Measurements from ENCODE around the gene EBF3.

Gene EBF3

GRCh38 chr10:129970465-129971364 lies 6.6 kb upstream of the EBF3 start:
- no peak for DNase-seq (ENCODE audit: low read depth in 2 of 2)

GRCh38 chr10:129969911-129970464 lies 5.9 kb upstream of the EBF3 start:
- DNase-seq (ENCODE audit: low read depth in 2 of 2) = no peak

DNA sequence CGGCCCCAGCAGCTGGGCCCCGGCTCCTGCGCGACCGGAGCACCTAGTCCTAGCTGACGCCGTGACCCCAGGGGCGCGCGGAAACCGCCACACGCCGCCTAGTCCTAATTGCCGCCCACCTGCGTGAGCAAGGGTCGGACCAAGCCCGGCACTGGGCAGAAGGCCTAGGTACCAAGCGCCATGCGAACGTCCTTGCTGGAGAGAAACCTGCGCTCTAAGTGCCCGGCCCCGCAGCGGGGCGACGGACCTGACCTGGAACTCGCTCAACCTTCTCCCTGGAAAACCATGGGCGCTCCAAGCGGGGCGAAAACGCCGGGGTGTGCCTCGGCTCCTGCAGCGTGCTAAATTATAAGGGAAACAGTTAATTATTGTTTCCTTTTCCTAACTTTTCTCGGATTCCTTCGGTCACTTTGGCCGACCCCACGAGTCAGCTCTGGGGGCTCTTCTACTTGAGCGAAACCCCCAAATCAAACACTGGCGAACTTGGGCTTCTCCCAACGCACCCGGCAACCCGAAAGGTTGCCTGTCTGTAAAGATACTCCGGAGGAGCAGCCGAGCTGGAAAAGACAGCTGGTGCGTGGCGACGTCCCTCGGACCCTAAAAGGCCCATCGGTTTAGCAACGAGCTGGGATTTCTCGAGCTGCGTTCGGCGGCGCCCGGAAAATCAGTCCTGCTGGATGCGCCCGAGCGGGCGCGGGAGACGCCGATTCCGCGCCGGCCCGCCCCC lies 5.3 kb upstream of the EBF3 start:
- DNase-seq (ENCODE audit: low read depth in 2 of 2) = no peak

GRCh38 chr10:129968853-129969183 lies 4.7 kb upstream of the EBF3 start:
- peak in 1 of 2 experiments; percentile 51 for DNase-seq (ENCODE audit: low read depth in 2 of 2)

GRCh38 chr10:129968020-129968852 lies 4.2 kb upstream of the EBF3 start:
- no peak for DNase-seq (ENCODE audit: low read depth in 2 of 2)

DNA sequence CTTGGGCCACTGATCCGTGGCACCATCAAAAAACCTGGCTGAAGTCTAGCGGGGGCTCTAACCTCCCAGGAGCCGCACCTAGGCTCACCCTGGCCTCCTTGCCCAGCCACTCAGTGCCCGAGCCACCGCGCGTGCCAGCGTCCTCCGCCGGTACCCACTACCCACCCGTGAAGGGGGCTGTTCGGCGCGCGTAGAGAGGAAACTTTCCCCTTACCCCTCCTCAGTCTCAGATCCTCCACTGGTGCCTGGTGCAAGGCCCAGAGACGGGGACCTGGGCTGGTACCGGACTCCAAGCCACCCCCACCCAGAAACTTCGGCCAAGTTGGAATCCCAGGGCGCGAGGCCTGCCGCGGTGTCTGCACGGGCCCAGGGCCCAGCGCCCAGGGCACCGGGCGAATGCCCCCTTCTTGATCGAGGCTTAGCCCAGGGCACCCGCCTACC lies 3.5 kb upstream of the EBF3 start:
- DNase-seq (ENCODE audit: low read depth in 2 of 2) = no peak

DNA sequence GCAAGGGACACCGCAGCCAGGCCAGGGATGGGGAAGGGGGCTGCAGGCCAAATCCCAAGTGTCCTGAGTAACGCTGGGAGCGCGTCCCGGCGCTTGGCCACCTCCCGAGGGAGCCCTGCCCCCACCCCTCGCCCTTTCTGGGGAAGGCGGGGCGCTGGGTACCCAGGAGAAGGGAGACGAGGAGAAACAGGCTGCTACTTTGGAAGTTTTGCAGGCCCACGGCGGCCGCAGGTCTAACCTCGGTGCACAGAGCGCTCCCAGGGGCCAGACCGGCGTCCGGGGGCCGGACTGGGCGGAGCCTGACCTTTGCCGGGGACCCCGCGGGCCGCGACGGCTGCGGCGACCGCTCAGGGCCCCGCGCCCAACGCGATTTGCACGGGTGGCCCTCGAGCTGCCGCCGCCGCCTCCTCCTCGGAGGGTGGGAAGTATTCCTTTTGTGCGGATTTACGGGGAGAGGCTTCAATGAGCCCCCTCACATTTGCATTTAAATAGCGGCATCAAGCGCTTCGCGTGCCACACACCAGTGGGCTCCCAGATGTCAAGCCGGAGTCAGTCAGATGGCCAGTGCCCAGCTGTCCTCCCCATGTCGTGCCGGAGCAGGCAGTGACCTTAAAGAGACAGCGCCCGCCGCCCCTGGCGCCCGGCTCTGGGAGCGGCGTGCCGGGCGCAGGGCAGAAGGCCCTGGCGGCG lies 3.0 kb upstream of the EBF3 start:
- DNase-seq (ENCODE audit: low read depth in 2 of 2) = no peak

DNA sequence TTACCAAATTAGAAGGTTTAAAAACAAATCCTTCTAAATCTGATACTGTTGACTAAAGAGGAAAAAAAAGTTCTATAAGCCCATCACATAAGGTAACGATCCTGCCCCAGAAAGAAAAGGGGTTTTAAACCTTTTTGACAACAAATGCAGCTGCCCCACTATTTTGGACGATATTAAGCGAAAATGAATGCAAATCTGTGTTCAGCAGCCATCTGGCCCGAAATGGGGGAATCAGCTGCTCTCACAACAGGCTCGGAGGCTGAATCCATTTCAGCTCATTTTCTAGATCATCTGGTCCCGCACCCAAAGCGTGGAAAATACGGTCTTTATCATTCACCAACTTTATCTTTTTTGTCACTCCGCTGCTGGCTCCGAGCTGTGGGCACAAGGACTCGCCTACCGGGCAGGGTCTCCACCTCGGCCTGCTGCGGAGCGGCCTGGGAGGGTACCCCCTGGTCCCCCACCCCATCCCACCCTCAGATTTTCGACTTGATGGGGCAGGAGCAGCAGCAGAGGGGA lies 2.4 kb upstream of the EBF3 start:
- no peak for DNase-seq (ENCODE audit: low read depth in 2 of 2)

GRCh38 chr10:129965959-129966358 lies 1.9 kb upstream of the EBF3 start:
- no peak for DNase-seq (ENCODE audit: low read depth in 2 of 2)

DNA sequence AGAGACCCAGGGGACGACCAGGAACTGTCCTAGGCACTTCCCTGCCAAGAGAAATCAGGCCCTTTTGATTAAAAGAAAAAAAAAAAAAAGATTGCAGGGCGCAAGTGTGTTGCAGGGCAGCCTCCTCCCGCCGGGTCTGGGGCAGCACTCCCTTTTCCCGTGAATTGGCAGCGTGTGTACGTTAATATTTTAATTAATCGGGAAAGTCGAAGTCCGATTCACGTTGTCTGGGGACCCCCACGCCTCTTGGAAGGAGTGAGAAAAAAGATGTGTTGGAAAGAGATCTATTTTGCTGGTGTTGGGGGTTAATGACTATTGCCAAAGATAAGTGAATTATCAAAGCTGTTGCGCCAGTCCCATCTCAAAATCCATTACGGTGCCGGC lies 1.3 kb upstream of the EBF3 start:
- no peak for DNase-seq (ENCODE audit: low read depth in 2 of 2)

GRCh38 chr10:129964611-129965424 lies 744 bp upstream of the EBF3 start:
- no peak for DNase-seq (ENCODE audit: low read depth in 2 of 2)

GRCh38 chr10:129962872-129963640 lies 1.0 kb downstream of the EBF3 start:
- DNase-seq (ENCODE audit: low read depth in 2 of 2) = no peak

- no peak for DNase-seq (ENCODE audit: low read depth in 2 of 2)
Observed at GRCh38 chr10:129962031-129962871, 1.8 kb downstream of the EBF3 start.

DNA sequence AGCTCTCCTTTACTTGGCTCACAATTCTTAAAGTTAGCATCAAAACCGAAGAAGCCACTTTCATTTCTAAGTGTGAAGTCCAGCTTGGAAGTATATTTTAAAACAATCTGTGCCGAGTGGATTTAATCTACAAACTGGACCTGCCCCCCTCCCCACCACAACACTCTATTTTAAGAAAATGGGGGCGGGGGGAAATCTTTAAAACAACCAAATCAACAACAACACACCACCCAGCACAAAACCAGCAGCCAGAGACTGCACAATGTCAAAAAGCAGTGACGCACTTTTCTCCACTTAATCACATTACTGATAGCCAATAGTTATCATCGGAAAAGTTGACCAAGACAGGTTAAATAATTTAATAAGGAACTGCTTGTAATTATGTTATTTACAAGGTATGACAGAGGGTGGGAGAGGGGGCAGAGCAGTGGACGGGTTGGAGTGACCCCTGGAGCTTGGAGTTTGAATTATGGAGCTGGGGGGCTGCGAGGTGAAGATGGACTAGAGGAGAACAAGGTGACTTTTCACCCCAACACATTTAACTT lies 2.8 kb downstream of the EBF3 start:
- no peak for DNase-seq (ENCODE audit: low read depth in 2 of 2)

DNA sequence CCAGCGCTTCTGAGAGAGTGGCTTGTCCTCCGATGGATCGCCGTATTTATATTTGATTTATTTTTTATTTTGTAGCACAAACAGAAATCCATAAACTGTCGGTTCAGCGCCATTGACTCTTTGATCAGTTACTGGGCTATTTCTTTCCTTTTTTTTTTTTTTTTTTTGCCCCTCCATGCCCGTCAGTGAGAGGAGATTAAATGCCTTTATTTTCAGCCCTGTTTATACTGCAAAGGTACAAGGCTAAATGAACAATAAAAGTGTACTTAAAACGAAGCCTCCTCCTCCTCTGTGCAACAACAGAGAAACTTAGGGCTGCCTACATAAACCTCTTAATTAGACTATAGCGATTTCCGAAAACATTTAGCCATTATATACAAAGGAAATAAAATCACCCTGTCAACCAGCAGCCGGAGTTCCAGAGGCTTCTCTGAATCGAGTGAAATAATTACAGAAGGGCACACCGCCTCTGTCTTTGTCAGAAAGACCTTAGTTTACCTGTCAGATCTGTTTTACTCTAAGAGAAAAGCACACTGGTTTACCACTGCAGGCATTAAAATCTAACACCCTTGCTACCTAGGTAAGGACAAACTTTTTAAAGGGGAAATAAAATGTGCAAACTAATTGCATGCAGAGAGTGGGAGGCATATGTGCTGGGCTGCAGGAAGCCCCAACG lies 3.5 kb downstream of the EBF3 start:
- no peak for DNase-seq (ENCODE audit: low read depth in 2 of 2)

DNA sequence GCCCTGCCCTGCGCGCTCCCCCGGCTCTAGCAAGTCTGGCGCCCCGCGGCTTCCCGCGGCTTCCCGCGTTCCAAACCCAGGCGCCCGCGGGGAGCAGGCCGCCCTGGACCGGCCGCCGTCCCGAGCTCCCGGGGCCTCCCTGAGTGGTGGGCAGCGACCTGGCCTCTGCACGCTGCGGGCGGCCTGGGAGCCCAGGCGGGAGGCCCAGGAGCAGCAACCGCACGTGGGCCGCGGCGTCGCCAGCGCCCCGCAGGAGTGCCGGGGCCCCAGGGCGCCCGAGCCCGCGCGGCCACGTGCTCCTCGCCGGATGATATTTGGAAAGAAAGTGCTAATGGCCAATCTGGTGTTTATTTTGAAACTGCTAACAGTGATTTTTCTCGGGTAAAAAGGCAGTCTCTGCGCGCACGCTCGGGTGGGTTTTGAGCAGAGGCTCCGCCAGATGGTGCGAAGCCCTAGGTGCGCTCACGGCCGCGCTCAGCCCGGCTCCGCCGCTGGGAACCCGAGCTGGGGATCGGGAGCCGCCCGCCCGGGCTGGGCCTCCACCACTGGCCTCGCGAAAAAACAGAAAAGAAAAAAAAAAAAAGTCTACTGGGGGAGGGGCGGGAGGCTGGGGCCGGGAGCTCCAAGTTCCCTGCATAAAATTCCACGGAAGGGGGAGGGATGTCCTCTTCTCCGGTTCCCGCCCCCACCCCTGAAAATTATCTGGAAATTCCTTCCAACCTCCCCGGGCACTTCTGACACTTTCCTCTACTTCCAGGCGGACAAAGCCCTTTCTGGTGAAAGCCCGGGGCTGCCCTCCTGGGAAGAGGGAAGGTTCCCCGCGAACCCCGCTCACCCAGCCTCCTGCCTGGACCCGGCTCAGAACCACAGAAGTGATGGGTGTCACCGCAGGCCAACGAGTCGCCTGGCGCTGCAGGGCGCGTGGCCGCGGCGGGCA lies 4.3 kb downstream of the EBF3 start:
- no peak for DNase-seq (ENCODE audit: low read depth in 2 of 2)

Data from stimulated activated CD4-positive, alpha-beta T cell treated with anti-CD3 and anti-CD28 coated beads, Interleukin-12 subunit alpha, Interleukin-12 subunit beta, amount 100 ng/mL, for 24 hours (primary cell).